PC-9 (cell line): ENCODE results near the gene FRMD6. TPM values are rescaled to one million over a fixed set of nuclear protein-coding genes. Genes with fewer than 3 reads are reported as not detected.

Experiments used
- BruUV-seq: library from RNA; stranded (reverse); fragments of 400-500 nt; replicated peaks from 2 replicates; lab custom pipeline; 2021; lab: Mats Ljungman, UMichigan
- CTCF ChIA-PET: fragments of 300-600 bp; sonication (Branson Sonifier 250); formaldehyde crosslinking; loops from one replicate; lab custom pipeline; 2022; ENCODE audit warnings: antibody characterized with exemption; lab: Charles Lee
- POLR2A ChIA-PET: fragments of 300-600 bp; sonication (Branson Sonifier 250); formaldehyde crosslinking; loops from one replicate; lab custom pipeline; 2022; ENCODE audit warnings: antibody characterized with exemption; ENCODE audit not compliant: unreplicated experiment; lab: Charles Lee
- DNase-seq, 2 experiments: peaks; one replicate each; pipeline versions ENCODE4 v3.0.0 to v3.0.0-alpha.2; 2015 to 2022; ENCODE audit warnings: mixed read lengths in 1 of 2
- H2AFZ ChIP-seq: fragments of 200-600 bp; sonication (generic); 2 replicates; pipeline ENCODE4 v1.8.1; 2017; ENCODE audit warnings: antibody characterized with exemption
- H3F3A ChIP-seq: fragments of 200-600 bp; sonication (generic); 2 replicates; pipeline ENCODE4 v1.8.1; 2017; ENCODE audit warnings: antibody characterized with exemption, mild to moderate bottlenecking, low read depth; ENCODE audit not compliant: insufficient read depth
- H3K27ac ChIP-seq: fragments of 200-600 bp; sonication (generic); 2 replicates; pipeline ENCODE4 v1.6.1; 2016; ENCODE audit warnings: mixed run types
- H3K27me3 ChIP-seq: fragments of 200-600 bp; sonication (generic); 2 replicates; pipeline ENCODE4 v1.6.1; 2016; ENCODE audit warnings: low read depth, mixed run types; ENCODE audit not compliant: insufficient read depth
- H3K36me3 ChIP-seq: fragments of 200-600 bp; sonication (generic); 2 replicates; pipeline ENCODE4 v1.6.1; 2016; ENCODE audit warnings: low read depth, mixed run types
- H3K4me1 ChIP-seq: fragments of 200-600 bp; sonication (generic); replicated peaks from 2 replicates; pipeline ENCODE4 v1.6.1; 2016; ENCODE audit warnings: mixed run types; ENCODE audit not compliant: insufficient read depth
- H3K4me2 ChIP-seq: fragments of 200-600 bp; sonication (generic); 2 replicates; pipeline ENCODE4 v1.6.1; 2017; ENCODE audit warnings: mixed run types
- H3K4me3 ChIP-seq: fragments of 200-600 bp; sonication (generic); 2 replicates; pipeline ENCODE4 v1.6.1; 2016; ENCODE audit warnings: mixed run types
- H3K79me2 ChIP-seq: fragments of 200-600 bp; sonication (generic); 2 replicates; pipeline ENCODE4 v1.6.1; 2017; ENCODE audit warnings: low read depth, mixed run types
- H3K9me2 ChIP-seq: fragments of 200-600 bp; sonication (generic); 2 replicates; pipeline ENCODE4 v1.8.1; 2017; ENCODE audit warnings: mild to moderate bottlenecking; ENCODE audit not compliant: insufficient read depth
- H3K9me3 ChIP-seq: fragments of 200-600 bp; sonication (generic); 2 replicates; pipeline ENCODE4 v1.8.1; 2016; ENCODE audit warnings: low read depth; ENCODE audit not compliant: insufficient read depth
- H4K20me1 ChIP-seq: fragments of 200-600 bp; sonication (generic); 2 replicates; pipeline ENCODE4 v1.8.1; 2017; ENCODE audit not compliant: insufficient read depth
- CTCF ChIP-seq: fragments of 200-600 bp; sonication (generic); conservative IDR thresholded peaks from 2 replicates; pipeline ENCODE4 v1.6.1; 2017; ENCODE audit warnings: mixed run types, antibody characterized with exemption, mild to moderate bottlenecking, moderate library complexity
- EZH2 ChIP-seq: fragments of 200-600 bp; sonication (generic); IDR thresholded peaks from 2 replicates; pipeline ENCODE4 v1.8.0; 2017; ENCODE audit warnings: antibody characterized with exemption, low read depth
- intact Hi-C: fragments of 100-400 bp; cut with micrococcal nuclease; formaldehyde crosslinking; loops from one replicate; pipeline ENCODE4 v1.10.0; 2022; ENCODE audit not compliant: unreplicated experiment
- total RNA-seq: library from RNA; stranded (reverse); gene quantifications from 2 replicates; pipeline ENCODE4 v1.2.3, GENCODE V29; 2021

The FRMD6 gene
- total RNA-seq, 1 experiment from 2014 or later: 42.9 TPM

DNA sequence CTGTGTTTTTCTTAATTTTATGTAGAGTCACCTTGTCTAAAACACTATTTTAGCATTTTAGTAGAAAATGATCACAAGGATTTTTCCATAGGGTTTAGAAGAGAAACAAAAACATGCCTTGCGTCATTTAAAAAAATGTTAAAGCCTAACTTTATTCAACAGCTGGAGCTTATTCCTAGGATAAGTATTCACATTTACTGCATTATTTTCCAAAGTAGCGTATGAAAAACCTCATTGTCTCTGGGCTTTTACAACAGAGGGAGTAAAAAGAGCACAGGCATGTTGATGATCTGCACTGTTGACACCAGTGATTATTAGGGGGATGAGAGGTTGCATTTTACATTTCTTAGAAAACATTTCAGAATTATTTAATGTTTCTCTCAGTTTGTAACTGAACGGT, 66.1 kb downstream of the FRMD6 start:
- Histone ChIP-seq H3K4me2 (no peak overlapping the region), H3K79me2 (no peaks in the 10 kb centered on the region), H3F3A (peaks cover 7% of the 10 kb centered on the region; the same call in 1 of the 2 replicates), H2AFZ (no peak overlapping the region), H3K9me2 (no peaks in the 10 kb centered on the region), H3K36me3 (peaks cover 29% of the 10 kb centered on the region), H3K9me3 (no peaks in the 10 kb centered on the region), H3K4me1 (no peaks in the 10 kb centered on the region), H3K27ac (no peak overlapping the region), H3K27me3 (no peaks in the 10 kb centered on the region), H4K20me1 (no peaks in the 10 kb centered on the region; the same call in 1 of the 2 replicates), H3K4me3 (no peak overlapping the region)
- TF ChIP-seq CTCF (no peak), EZH2 (no peak)
- intact Hi-C loops: loop anchor here (5.0 kb wide), 1 partner anchor 435 kb away; no protein-coding TSS in a partner anchor
- ChIA-PET CTCF (interaction anchor here (0.6 kb wide), 1 partner anchor 37 kb away, joined by 3 read pairs; no protein-coding TSS in a partner anchor), POLR2A (no interaction called here)
- BruUV-seq: no TSS peak
- no peak for DNase-seq

DNA sequence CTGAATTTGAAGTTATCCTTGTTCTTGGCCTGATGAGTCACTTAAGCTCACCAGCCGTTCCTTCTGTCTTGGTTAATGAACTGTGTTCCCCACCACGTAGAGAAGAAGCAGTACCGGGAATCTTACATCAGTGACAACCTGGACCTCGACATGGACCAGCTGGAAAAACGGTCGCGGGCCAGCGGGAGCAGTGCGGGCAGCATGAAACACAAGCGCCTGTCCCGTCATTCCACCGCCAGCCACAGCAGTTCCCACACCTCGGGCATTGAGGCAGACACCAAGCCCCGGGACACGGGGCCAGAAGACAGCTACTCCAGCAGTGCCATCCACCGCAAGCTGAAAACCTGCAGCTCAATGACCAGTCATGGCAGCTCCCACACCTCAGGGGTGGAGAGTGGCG, 68.2 kb downstream of the FRMD6 start:
- TF ChIP-seq EZH2: no peak
- TF ChIP-seq CTCF: no peak
- ChIA-PET CTCF (no interaction called here), POLR2A (no interaction called here)
- Histone ChIP-seq H3K79me2 (no peaks in the 10 kb centered on the region), H3K4me3 (no peak overlapping the region), H4K20me1 (no peaks in the 10 kb centered on the region; the same call in 1 of the 2 replicates), H3K27ac (no peak overlapping the region), H2AFZ (no peak overlapping the region), H3F3A (peaks cover 15% of the 10 kb centered on the region; the same call in 1 of the 2 replicates), H3K4me2 (no peak overlapping the region), H3K4me1 (no peaks in the 10 kb centered on the region), H3K9me2 (no peaks in the 10 kb centered on the region), H3K9me3 (no peaks in the 10 kb centered on the region), H3K36me3 (peaks cover 40% of the 10 kb centered on the region), H3K27me3 (no peaks in the 10 kb centered on the region)
- no peak for DNase-seq
- intact Hi-C loops: loop anchor here (5.0 kb wide), 1 partner anchor 438 kb away; no protein-coding TSS in a partner anchor
- BruUV-seq: no TSS peak

DNA sequence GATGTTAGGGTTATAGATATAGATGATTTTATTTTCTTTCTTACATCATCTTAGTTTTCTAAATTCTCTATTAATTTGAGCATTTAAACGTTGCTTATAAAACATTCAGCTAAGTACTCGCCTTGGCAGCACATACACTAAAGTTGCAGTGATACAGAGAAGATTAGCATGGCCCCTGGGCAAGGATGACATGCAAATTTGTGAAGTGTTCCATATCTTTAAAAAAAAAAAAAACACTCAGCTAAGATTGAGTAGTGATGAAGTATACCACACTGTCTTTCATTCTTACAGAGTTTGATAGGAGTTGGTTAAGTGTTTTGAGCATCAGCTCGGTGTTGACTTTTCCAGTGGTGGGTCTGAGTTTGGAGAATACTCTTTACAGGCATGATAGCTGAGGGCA, 72.3 kb downstream of the FRMD6 start:
- POLR2A ChIA-PET: no interaction called here
- Histone ChIP-seq H3K9me2 (no peaks in the 10 kb centered on the region), H4K20me1 (no peaks in the 10 kb centered on the region; the same call in 1 of the 2 replicates), H3F3A (peaks cover 22% of the 10 kb centered on the region; the same call in 1 of the 2 replicates), H3K9me3 (no peaks in the 10 kb centered on the region), H3K27me3 (no peaks in the 10 kb centered on the region), H3K36me3 (peaks cover 53% of the 10 kb centered on the region), H3K4me1 (no peaks in the 10 kb centered on the region), H3K27ac (no peak overlapping the region), H2AFZ (no peak overlapping the region), H3K4me3 (no peak overlapping the region), H3K79me2 (no peaks in the 10 kb centered on the region), H3K4me2 (no peak overlapping the region)
- BruUV-seq: no TSS peak
- intact Hi-C loops: no loop called here
- CTCF ChIA-PET: no interaction called here
- TF ChIP-seq CTCF (no peak), EZH2 (no peak)
- no peak for DNase-seq
